Loucy (cell line): ENCODE results near the gene CLASP1.

Experiments used
- H2AFZ ChIP-seq: fragments of 200-600 bp; sonication (generic); 2 replicates; pipeline ENCODE4 v1.6.0; 2016; ENCODE audit warnings: antibody characterized with exemption, mild to moderate bottlenecking, low read length, moderate library complexity
- H3F3A ChIP-seq: fragments of 200-600 bp; 2 replicates; pipeline ENCODE4 v1.6.0; 2016; ENCODE audit warnings: antibody characterized with exemption, low read depth, mild to moderate bottlenecking
- H3K27me3 ChIP-seq: fragments of 200-600 bp; sonication (generic); 2 replicates; pipeline ENCODE4 v1.6.1; 2014; ENCODE audit warnings: low read length, mild to moderate bottlenecking; ENCODE audit not compliant: insufficient read depth, poor library complexity, severe bottlenecking
- H3K36me3 ChIP-seq: fragments of 200-600 bp; sonication (generic); 2 replicates; pipeline ENCODE4 v1.6.1; 2016; ENCODE audit warnings: low read length; ENCODE audit not compliant: insufficient read depth
- H3K4me1 ChIP-seq: fragments of 200-600 bp; sonication (generic); 2 replicates; pipeline ENCODE4 v1.5.1; 2014; ENCODE audit warnings: low read length, mild to moderate bottlenecking; ENCODE audit not compliant: insufficient read depth, poor library complexity, severe bottlenecking
- H3K4me2 ChIP-seq: fragments of 200-600 bp; sonication (generic); 2 replicates; pipeline ENCODE4 v1.6.0; 2014; ENCODE audit warnings: antibody characterized with exemption, low read length, low read depth, mild to moderate bottlenecking; ENCODE audit not compliant: poor library complexity, severe bottlenecking
- H3K4me3 ChIP-seq: fragments of 200-600 bp; sonication (generic); 2 replicates; pipeline ENCODE4 v1.5.1; 2014; ENCODE audit warnings: low read length, mild to moderate bottlenecking, mixed read lengths; ENCODE audit not compliant: poor library complexity, severe bottlenecking
- H3K79me2 ChIP-seq: fragments of 200-600 bp; sonication (generic); 2 replicates; pipeline ENCODE4 v1.6.1; 2014; ENCODE audit warnings: low read length; ENCODE audit not compliant: insufficient read depth
- H3K9ac ChIP-seq: fragments of 200-600 bp; sonication (generic); 2 replicates; pipeline ENCODE4 v1.6.0; 2014; ENCODE audit warnings: mild to moderate bottlenecking, low read depth, low read length, moderate library complexity; ENCODE audit not compliant: poor library complexity, severe bottlenecking
- H3K9me2 ChIP-seq: fragments of 200-600 bp; sonication (generic); replicated peaks from 2 replicates; pipeline ENCODE4 v1.6.1; 2016; ENCODE audit warnings: low read depth, low read length, mixed read lengths
- H3K9me3 ChIP-seq: fragments of 200-600 bp; sonication (generic); 2 replicates; pipeline ENCODE4 v1.6.1; 2014; ENCODE audit warnings: mild to moderate bottlenecking, antibody characterized with exemption, low read length, low read depth; ENCODE audit not compliant: insufficient read depth
- H4K20me1 ChIP-seq: fragments of 200-600 bp; sonication (generic); 2 replicates; pipeline ENCODE4 v1.6.0; 2014; ENCODE audit warnings: antibody characterized with exemption, low read length, mild to moderate bottlenecking; ENCODE audit not compliant: insufficient read depth, poor library complexity, severe bottlenecking
- CTCF ChIP-seq: fragments of 200-600 bp; sonication (generic); conservative IDR thresholded peaks from 2 replicates; pipeline ENCODE4 v1.5.1; 2014; ENCODE audit warnings: mild to moderate bottlenecking, antibody characterized with exemption, low read length
- EZH2phosphoT487 ChIP-seq: fragments of 200-600 bp; IDR thresholded peaks from 2 replicates; pipeline ENCODE4 v1.6.1; 2018; ENCODE audit warnings: antibody characterized with exemption, mild to moderate bottlenecking, moderate library complexity, borderline replicate concordance

Gene CLASP1

GRCh38 chr2:121330921-121331320, 318.3 kb downstream of the CLASP1 start:
- Histone ChIP-seq H3K4me2 (no peak overlapping the region), H3K36me3 (no peaks in the 10 kb centered on the region), H3K4me3 (no peak overlapping the region), H3K79me2 (no peaks in the 10 kb centered on the region), H2AFZ (no peak overlapping the region), H4K20me1 (no peaks in the 10 kb centered on the region), H3K9me3 (no peaks in the 10 kb centered on the region), H3K4me1 (no peaks in the 10 kb centered on the region), H3F3A (no peaks in the 10 kb centered on the region), H3K27me3 (no peaks in the 10 kb centered on the region), H3K9ac (no peak overlapping the region), H3K9me2 (no peaks in the 10 kb centered on the region)
- TF ChIP-seq CTCF (no peak), EZH2phosphoT487 (no peak)

GRCh38 chr2:121329786-121330185, 319.5 kb downstream of the CLASP1 start:
- H3K4me1 ChIP-seq = no peaks in the 10 kb centered on the region
- no peaks in the 10 kb centered on the region for H4K20me1 ChIP-seq
- TF ChIP-seq EZH2phosphoT487 = no peak
- no peak for TF ChIP-seq CTCF
- H3K4me2 ChIP-seq = no peak overlapping the region
- H3K4me3 ChIP-seq = no peak overlapping the region
- no peaks in the 10 kb centered on the region for H3K79me2 ChIP-seq
- no peaks in the 10 kb centered on the region for H3K36me3 ChIP-seq
- no peaks in the 10 kb centered on the region for H3K9me3 ChIP-seq
- H3K27me3 ChIP-seq = no peaks in the 10 kb centered on the region
- no peaks in the 10 kb centered on the region for H3K9me2 ChIP-seq
- no peaks in the 10 kb centered on the region for H3F3A ChIP-seq
- H3K9ac ChIP-seq = no peak overlapping the region
- no peak overlapping the region for H2AFZ ChIP-seq

DNA sequence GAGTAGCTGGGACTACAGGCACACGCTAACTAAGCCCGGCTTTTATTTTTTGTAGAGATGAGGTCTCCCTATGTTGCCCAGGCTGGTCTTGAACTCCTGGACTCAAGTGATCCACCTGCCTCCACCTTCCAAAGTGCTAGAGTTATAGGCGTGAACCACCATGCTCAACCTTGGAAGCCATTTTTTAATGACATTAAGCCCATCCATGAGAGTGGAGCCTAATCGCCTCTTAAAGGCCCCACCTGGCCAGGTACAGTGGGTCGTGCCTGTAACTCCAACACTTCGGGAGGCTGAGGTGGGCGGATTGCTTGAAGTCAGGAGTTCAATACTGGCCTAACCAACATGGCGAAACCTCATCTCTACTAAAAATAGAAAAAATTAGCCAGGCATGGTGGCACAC, 322.6 kb downstream of the CLASP1 start:
- no peaks in the 10 kb centered on the region for H3K79me2 ChIP-seq
- no peak overlapping the region for H3K4me3 ChIP-seq
- H3K9me3 ChIP-seq = no peaks in the 10 kb centered on the region
- no peaks in the 10 kb centered on the region for H3K36me3 ChIP-seq
- H3K4me2 ChIP-seq = no peak overlapping the region
- no peaks in the 10 kb centered on the region for H3K4me1 ChIP-seq
- H3K9me2 ChIP-seq = no peaks in the 10 kb centered on the region
- no peaks in the 10 kb centered on the region for H4K20me1 ChIP-seq
- no peak overlapping the region for H2AFZ ChIP-seq
- no peaks in the 10 kb centered on the region for H3F3A ChIP-seq
- H3K27me3 ChIP-seq = no peaks in the 10 kb centered on the region
- H3K9ac ChIP-seq = no peak overlapping the region
- TF ChIP-seq EZH2phosphoT487 (no peak), CTCF (no peak)
